GM18502 (cell line): ENCODE results near the gene WDR7.

Experiments used
- ATAC-seq: cut with Tn5 transposase; IDR thresholded peaks from one replicate; pipeline ENCODE4 v1.9.1; 2021; ENCODE audit warnings: mild to moderate bottlenecking; ENCODE audit not compliant: unreplicated experiment, poor library complexity

Gene WDR7

DNA sequence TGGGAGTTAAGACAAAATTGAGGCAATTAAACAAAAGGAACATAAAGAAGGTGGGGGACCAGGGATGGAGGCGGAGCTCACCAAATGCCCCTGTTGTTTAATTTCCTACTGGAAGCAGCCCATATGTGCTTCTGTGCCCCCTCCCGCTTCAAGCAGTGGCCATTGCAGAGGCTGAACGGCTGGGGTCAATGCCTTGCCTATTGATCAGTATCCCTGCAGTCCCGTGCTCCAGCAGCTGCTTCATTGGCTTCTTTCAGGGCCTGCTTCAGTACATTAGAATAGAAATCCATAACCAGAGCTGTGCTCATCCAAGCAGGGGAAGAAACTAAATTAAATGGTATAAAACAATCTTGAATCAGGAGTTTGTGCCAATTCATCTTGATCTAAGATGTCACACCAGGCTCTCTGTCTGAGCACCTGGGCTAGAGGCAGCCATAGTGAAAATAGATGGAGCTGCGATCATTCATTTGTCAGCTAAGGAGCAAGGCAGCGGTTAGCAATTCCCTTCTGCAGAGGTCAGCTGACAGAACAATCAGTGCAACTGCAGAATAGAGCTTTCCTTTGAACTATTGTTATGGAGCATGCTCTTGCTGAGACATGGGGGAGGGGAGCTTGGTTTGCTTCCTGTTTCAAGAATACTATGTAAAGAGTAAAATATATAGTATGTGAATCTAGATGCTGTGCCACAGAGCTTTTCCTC is 222.4 kb downstream of the WDR7 start:
- no peak for ATAC-seq

DNA sequence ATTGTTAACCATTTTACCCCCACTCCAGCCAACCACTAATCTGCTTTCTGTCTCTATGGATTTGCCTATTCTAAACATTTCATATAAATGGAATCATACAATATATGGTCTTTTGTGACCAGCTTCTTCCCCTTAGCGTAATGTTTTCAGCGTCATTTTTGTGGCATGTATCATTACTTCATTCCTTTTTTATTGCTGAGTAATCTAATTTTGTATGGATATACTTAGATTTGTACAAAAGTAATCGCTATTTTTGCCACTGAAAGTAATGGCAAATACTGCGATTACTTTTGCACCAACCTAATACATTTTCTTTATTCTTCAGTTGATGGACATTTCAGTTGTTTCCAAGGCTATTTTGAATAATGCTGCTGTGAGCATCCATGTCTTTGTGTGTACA is 227.6 kb downstream of the WDR7 start:
- ATAC-seq: no peak

DNA sequence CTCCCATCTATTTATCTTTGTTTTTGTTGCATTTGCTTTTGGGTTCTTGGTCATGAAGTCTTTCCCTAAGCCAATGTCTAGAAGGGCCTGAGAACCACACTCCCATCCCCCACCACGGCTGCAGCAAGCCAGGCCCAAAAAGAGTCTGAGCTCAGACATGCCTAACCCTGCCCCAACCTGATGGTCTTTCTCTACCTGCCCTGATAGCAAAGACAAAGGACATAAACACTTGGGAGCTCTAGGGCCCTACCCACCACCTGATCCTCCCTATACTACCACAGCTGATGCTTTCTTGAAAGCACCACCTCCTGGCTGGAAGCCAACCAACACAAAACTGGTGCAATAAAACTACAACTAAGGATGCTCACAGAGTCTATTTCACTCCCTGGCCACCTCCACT is 233.4 kb downstream of the WDR7 start:
- ATAC-seq: no peak

DNA sequence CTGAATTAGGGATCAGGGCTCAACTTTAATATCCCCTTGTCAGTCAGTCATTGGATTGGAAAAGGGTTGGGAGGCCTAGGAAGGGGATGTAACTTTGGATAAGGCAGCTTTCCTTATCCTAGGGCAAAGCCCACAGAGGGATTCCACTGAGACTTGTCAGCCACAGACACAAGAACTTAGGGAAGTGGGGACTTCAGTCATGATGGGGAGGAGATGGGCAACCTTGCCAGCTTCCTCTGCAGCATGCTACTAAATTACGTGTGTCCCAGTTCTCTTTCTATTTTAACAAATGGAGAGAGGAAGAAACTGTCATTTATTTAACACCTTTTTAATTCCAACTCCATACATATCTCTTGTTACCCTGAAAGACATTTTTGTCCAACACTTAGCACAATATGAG is 237.8 kb downstream of the WDR7 start:
- ATAC-seq: no peak

DNA sequence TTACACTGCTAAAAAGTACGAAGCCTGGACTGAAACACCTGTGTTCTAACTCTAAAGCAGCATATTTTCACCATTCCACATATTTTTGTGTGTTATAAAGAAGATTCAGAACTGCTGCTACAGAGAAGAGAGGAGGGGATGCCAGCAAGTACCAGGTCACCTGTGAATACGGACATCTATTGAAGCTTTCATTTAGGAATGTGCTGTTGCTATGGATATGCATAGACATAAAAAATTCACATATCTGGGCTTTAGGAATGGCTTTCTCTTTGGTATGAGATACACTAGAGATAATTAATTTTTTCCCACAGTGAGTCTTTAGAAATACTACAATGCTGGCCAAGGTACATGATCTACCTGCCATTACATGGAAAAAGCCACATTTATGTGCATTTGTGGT is 238.5 kb downstream of the WDR7 start:
- no peak for ATAC-seq

DNA sequence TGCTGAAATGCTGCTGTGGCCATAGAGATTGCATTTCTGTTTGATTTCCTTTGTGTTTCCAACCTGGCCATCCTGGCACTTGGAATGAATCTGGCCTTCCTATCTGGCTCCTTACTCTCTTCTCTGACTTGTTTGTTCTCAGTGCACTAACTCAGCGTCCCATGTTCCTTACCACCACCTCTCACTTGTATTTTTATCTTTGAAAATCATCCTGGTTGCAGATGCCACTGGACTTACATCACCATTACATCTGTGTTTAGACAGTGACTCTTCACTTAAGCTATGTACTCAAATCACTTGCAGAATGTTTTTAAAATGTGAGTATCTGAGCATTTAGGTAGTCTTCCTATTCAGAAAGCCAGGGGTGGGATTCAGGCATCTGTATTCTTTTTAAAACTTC is 239.5 kb downstream of the WDR7 start:
- no peak for ATAC-seq

DNA sequence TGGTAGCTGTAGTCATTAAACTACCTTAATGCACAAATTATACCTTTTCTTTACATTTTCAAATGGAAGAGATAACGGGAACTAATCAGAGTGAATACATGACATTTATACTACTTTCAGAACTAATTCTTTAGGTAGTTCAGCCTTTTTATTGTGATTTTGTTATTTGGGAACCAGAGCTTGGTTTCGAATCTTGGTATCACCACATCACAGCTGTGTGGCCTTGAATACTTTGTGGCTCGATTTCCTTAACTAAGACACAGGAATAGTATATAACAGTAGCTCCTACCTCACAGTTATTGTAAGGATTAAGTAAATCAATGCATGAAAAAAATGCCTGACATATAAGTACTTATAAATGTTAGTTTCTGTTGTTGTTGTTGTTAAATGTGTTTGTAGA is 240.0 kb downstream of the WDR7 start:
- ATAC-seq: no peak

DNA sequence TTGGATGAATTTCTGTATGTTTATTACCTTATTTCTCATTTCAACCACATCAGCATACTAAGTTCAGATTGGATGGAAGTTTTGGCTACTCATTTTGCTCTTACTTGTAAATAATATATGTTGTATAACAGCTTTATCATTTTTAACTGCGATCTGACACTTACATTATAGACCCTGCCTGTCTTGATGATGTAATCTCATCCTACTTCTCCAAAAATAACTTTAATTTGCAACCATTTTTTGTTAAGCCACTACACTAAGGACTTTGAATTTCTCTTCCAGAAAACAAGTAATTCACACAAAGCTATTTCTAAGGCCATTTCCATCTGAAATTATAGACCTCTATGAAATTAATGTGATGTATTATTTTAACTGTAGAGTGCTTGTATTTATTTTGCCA is 240.7 kb downstream of the WDR7 start:
- ATAC-seq: no peak

DNA sequence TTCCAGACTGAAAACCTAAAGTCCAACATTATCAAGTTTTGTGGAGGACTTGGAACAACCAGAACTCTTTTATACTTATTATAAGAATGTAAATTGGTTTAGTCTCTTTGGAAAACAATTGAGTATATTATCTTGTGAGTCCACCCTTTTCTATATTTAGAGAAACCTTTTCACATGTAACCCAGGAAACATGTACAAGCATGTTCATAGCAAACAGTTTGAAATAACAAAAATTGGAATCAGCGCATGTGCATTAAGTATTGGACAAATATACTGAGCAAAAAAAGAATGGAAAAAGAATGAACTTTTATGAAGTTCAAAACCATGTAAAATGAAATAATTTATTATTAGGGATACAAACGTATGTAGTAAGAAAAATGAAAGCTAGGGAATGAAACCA is 246.0 kb downstream of the WDR7 start:
- no peak for ATAC-seq

DNA sequence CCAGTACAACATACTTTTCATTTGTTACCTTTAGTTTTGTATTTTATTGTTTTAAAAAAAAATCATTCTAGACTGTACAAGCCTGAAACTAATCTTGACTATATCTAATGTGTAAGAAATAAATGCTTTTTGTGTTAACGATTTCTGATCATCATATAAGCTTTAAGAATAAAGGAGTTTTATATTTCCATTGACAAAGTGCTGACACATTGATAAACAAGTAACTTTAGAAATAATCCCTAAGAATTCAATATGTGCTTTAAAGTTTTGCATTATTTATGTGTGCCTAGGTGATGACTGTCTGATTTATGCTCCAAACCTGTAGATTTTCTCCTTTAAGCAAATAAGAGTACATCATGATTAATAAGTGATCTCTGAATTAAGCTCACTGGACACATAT is 248.5 kb downstream of the WDR7 start:
- no peak for ATAC-seq

DNA sequence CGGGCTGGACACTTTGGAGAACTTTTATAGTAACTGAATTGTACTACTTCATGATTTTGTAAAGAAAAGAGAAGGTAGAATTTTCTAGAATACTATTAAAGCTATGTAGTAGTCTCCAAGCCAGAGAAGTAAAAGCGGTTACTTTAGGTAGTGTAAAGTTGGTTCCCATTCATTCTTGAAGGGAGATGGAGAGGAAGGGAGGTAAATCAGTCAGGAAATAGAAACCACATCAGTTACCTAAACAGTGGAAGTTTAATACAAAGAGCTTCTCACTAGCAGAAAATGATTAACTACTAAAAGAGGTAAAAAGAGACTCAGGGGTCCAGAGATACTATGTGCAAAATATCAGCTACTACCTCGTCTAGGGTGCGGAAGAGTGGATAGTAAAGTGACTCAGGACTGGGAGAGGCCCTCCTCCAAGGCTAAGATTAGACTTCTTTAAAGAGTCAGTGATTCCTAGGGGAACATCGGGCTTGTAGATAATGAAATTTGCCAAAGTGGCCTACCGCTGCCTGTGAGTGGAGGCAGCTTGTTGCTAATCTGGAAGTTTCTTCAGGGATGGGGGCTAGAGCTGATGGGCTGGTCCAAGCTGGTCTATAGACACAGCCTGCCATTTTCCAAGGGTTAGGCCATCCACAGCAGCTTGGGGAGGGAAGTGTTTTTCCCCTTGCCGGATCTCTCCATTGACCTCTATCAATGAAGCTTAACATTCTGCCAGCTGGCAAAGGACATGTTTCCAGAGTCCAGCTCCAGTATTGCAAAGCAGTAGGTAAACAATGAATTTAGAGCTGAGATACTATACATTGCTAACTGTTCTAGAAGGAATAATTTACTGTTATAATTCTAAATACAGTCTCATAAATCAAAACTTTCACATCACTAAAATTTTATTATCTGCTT is 249.3 kb downstream of the WDR7 start:
- ATAC-seq: no peak

DNA sequence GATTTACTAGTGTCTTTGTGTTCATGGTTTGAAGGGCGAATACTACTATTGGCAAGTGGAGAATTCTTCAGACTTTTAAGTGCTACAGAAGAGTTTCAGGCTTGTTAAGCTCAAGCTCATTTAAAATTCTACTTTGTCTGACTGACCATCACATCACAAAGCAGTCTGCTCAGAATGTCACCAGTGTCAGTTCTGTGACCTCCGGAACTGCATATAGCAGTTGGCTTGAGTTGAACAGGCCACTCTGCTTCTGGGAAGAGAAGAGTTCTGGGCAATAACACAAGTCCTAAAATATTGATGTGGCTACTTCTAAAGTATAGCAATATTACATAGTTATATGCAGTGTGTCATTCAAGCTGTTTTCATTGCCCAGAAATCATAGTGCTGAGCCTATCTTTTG is 250.8 kb downstream of the WDR7 start:
- no peak for ATAC-seq

DNA sequence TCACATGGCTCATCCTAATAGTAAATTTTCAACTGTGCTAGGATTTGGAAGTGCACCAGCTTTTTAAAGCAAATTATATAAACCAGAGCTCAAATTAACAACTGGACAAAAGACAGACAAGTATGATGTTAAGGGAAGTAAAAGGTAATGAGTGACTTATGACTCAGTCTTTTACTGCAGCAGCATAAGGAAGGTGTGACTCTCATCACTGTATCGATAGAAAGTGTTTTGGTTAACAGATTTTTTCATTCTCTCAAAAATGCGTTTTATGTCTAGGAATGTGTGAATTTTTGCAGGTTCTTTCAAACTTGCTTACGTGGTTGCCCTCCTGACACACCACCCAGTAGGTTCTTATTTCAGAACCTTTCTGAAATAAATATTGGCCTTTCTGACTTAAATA is 251.5 kb downstream of the WDR7 start:
- ATAC-seq: no peak

DNA sequence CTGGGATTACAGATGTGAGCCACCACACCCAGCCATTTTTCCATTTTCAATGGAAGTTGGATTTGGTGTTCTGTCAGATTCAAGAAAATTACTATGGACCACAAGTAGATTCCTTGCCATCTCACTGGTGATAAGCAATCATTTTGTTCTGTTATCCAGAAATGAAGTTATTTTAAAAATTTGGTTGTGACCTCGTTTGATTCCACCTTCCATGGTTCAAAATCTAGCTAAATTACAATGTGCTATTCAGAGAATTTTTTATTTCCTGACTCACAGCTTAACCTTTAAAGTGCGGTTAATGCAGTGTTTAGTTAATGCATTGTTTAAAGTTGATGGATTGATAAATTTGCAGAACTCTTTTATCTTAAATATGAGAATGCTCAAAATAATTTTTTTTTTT is 252.5 kb downstream of the WDR7 start:
- ATAC-seq: no peak

DNA sequence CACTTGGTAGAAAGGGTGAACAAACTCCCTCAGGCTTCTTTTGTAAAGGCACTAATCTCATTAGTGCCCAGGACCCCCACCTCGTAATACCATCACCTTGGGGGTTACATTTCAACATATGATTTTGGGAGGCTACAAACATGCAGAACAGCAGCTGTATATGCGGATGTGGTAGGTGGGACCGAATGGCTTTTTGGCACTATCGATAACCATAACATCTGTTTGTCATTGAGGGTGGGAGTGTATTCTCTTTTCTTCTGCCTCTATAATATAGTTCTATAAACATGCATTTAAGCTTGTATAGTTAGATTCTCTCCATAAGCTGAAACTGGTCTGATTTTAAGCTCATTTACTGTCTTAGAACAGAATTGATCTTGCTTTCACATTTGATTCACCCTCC is 256.6 kb downstream of the WDR7 start:
- ATAC-seq: no peak

DNA sequence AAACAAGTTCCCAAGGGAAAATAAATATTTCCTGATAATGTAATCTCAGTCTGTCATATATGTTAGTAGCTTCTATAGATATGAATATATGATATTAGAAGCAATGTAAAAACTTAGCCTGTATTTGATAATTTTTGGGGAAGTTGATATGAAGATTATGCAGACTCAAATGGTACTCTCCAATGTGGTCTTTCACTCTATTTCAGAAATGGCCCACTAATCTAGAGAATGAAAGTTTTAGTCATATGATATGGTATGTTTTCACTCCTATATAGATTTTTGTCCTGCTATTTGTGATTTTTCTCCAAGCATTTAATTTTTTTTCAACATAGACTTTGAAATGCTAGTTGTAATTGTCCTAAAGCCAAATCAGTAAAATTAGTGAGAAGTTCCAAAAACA is 259.1 kb downstream of the WDR7 start:
- ATAC-seq: no peak

DNA sequence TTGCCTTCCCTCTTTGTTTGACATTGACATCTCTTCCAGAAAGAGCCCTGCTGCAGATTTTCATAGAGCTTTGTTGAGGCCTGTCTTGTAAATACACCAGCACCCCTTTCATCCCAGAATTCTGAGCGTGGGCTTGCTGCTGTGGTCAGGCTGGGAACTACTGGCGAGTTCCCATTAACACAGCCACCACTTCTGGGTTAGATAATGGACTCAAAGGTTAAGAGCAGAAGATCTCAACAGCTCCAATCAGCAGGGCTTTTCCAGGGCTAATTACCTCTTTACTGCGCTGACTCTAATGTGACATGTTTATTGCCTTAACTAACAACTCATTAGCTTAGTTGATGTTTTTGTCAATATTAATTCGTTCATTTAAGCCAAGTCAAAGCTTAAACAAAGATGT is 259.8 kb downstream of the WDR7 start:
- no peak for ATAC-seq

DNA sequence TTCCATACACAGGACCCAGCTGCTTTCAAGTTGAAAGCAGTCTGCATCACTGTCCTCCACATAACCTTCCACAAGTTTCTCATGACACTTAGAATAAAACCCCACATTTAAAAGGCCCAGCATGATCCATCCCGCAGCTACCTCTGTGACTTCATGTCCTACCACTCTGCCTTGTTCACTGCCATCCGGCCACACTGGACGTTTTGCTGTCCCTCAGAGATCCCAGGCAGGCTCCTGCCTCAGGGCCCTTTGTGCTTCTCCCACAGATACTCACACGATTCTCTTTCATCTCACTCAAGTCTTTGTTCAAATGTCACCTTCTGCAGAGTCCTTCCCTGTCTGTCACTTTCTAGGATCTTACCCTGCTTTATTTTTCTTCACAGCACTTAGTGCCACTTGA is 262.8 kb downstream of the WDR7 start:
- no peak for ATAC-seq

DNA sequence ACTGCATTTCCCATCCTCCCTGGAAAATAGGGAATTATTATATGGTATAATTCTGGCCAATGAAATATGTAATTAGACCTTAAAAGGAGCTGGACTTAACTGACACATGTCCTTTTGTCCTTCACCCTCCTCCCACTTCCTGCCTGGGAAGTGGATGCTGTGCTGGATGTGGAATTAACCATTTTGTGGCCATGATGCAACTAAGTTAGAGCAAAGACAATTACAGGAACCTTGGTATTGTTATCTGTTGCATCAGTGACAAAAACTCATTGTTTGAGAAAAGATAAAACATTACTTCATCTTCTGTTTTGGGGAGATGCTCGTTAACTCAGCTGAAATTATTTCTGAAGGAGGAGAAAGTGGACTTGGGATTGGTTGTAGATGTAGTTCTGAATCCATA is 268.0 kb downstream of the WDR7 start:
- no peak for ATAC-seq

DNA sequence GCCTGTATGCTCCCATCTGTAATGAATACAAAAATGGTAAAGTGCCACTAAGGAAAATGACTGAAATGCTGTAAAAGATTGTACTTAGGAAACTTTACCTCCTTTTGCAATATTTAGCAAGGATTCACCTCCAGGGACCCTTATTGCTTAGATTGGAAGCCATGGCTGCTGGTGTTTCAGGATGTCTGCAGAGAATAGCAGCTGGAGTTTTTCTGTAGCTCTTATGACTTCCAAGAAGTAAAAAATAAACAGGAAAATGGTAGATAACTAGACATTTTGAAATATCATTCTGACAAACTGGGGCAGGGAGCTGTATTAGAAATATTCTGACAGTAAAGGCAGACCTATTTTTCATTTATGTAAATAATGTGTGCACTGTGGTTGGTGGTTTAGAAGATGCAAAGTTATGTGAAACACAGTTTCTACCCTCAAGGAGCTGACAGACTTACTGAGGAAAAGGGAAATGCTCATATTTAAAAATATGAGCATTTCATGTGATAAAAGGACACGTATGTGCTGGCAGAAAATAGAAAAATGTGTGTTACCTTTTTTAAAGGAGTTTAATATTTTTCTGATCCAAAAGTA is 270.8 kb downstream of the WDR7 start:
- ATAC-seq: peak; percentile 92

DNA sequence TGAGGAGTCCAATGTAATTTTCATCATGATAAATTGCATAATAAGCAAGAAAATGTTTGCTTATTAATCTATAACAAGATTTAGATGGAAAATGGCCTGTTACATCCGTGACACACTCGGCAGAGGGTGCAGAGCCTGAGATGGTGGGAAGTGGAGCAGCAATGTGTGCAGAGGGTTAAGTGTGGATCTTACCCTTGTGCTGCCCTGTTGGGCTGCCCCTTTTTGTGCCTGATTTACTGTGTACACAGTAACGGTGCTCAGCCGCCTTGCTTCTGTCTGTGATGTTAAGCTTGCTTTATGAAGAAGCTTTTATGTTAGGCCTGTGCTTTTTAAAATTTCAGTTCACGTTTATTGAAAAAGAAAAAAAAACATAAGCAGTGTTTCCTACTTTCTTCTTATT is 275.6 kb downstream of the WDR7 start:
- ATAC-seq: no peak

DNA sequence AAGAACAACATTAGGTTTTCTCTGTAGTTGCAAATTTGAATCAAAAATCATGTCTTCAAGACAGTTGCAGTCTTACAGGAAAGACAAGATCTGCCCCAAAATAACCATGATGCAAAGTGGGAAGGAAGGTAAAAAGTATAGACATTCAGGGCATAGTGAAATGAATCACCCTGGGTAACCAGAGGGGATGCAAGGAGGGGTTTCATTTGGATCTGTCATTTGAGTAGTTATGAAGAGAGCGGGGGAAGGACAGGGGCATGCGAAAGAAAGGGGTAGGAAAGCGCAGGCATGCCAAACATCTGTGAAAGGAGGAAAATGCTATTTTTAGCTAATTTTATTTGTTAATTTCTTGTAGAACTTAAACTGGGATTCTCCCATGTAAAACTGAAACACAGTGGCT is 276.6 kb downstream of the WDR7 start:
- no peak for ATAC-seq
